ENCODE results near the gene LYRM4.

LYRM4 gene

DNA sequence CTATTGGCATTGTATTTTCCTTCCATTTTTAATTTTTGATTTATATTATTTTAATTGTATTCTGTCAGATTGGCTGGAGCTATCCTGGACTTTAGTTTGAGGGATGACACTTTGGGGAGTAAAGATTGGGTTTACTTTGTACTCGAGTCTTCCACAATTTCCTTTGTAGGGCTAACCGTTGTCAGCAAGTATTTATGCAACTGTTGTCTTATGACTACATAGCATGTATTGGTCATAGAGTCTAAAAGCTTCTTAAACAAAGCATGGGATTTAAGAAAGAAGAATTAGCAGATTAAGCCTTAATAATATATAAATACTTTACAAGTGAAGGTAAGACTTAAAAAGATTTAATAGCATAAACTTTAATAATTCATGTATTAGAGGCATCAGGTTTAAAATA is 20.2 kb upstream of the LYRM4 start:
- DNase-seq (ENCODE audit: low read depth), result no peak

DNA sequence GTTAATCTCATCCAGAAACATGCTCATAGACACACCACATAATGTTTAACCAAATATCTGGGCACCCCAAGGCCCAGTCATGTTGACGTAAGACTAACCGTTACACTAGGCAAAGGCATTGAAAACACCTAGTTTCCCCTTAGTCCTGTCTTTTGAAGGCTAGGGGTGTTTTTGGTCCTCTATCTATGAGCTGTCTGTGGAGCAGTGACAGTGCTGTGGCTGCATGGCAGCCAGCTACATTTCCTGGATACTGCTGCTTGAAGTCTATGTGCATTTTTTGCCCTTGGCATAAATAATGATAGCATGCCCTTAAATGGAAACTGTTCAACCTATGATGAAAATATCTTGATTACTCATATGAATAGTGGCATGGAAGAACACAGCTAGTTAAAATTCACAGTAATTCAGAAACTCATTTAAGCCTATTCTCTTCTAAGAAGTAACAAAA is 19.2 kb upstream of the LYRM4 start:
- DNase-seq (ENCODE audit: low read depth), result no peak

DNA sequence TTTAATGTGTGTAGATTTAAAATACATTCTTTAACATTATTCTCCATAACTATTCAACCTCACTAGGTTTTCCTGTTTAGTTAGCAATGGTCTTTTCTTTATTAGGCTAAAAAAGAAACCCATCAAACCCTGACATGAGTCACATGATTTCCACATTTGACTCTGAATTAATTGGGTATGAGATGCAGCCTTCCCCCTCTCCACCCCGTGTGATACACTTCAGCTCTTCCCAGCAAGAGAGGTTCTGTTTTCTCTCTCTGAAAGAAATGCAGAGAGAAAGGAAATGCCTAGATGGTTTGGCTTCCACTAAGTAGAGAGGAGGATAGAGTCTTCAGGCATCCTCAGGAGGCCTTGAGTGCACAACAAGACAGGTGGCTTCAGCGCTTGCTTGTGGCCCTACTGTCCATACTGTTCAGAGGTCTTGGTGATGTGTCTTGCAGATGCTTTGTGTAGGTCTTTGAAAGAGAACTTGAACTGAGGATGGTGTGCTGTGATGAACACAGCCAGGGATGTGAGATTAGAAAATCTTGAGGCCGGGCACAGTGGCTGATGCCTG is 17.9 kb upstream of the LYRM4 start:
- DNase-seq (ENCODE audit: low read depth), result no peak

DNA sequence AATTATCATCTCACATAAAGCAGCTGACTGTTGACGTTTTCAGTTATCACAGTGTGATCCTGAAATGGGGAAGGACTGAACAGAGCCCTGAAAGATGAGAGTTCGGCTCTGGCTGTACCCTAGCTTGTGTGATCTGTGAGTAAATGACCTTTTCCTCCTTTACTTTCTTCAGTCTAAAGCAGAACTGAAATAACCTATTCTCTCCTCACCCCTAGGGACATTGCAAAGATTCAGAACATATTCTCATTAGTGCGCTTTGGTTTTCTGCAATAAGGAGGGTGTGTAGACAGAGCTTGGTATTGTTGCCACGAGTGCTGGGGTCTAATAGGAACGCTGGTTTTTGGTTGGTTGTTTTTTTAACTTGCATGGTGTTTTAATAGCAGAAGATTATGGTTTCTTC is 17.3 kb upstream of the LYRM4 start:
- no peak for DNase-seq (ENCODE audit: low read depth)

DNA sequence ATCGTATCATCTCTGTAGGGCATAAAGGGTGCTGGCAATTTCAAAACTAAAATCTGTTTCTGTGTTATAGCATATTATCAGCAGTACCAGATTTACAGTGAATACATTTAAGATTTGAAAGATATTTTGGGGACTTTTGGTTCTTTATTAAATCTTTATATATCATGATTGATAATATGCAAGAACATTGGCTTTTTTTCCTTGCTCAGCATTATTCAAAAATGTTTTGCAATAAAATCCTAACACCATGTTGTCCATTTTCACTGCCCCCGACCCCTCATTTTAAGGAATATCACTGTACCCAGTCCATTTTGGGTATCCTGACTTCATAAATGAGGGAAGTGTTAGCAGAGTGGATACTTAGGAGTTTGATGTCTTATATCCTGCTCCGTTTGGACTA is 16.8 kb upstream of the LYRM4 start:
- DNase-seq (ENCODE audit: low read depth), result no peak

DNA sequence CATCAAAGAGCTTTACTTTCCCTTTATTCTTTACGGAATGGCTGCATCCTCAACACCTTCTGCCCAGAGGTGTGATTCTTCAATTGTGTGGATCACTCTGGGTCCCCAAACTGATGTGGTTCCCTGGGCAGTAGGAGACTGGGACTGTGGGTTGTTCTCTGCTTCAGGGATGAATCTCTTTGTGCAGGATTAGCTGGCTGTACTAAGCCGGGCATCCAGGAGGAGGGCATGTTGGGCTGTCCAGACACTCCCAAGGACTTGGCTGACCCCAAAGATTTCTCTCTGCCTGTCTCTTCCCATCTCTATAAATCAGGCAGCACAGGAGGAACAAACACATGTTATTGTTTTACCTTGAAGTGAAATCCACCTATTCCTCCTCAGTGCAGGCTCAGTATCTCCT is 15.8 kb upstream of the LYRM4 start:
- DNase-seq (ENCODE audit: low read depth), result no peak

DNA sequence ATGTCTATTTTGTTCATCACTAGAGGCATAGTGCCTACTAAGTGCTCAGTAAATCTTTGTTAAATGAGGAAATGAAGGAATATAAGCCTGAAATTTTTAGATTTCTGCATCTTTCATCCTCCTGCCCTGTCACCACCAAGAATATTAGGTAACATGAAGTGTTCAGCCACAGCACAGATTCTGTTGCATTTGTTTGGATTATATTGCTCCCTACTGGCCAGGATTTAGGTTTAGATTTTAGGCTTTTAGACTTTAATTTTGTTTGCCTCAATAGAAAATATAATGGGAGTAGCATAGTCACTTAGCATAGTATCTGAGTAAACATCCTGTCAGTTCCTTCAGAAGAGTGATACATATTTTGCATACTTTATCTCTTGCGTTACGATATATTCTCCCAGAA is 14.7 kb upstream of the LYRM4 start:
- DNase-seq (ENCODE audit: low read depth), result no peak

DNA sequence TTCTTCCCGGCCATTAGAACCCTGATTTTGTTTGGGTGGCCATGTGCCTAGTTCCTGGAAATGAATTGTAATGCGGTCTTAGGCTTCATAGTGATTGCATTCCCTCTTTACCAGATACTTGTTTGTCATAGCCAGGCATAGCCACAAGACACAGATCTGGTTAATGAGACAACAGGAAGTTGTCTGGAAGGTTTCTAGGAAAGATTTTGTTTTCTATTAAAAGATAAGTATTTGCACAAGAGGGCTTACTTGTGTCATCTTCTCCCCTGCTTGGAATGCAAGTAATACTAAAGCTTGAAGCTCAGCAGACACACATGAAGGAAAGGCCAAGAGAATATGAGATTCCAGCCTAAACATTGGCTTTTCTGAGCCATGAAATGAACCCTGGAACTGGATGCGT is 13.5 kb upstream of the LYRM4 start:
- no peak for DNase-seq (ENCODE audit: low read depth)

DNA sequence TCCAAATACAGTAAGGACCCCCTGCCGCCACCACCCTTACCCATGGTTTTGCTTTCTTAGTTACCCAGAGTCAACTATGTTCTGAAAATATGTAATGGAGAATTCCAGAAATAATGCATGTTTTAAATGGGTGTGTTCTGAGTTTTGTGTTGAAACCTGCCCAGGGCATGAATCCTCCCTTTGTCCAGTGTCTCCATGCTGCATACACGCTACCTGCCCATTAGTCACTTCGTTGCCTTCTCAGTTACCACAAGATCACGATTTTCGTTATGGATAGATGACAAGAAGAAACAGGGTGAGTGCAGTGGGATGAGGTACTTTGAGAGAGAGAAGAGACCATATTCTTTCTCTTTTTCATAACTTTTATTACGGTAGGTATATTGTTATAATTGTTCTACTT is 11.2 kb upstream of the LYRM4 start:
- no peak for DNase-seq (ENCODE audit: low read depth)

DNA sequence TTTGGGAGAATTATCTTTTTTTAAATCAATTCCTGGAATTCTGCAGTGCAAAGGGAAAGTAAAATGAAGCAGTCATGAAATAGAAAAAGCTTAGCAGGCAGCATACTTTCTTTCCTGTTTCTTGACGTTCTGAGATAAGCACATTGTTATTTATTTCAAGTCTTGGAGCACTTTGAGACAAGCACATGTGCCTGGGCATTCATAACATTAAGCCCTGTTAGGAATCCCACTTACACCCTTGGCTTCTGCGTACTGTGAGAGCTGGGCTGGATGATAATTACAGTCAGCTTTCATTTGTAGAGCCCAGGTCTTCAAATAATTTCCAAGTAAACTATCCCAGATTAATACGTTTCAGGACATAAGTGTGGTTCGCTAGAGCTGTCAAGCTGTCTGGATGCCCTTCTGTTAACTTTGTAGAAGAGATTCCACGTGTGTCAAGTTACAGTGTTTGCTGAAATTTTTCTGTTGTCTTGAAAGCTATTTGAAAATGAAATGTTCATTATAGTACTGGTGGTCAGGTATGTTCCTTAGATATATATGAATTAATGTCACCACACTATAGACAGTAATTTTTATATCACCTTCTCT is 9.4 kb upstream of the LYRM4 start:
- no peak for DNase-seq (ENCODE audit: low read depth)

DNA sequence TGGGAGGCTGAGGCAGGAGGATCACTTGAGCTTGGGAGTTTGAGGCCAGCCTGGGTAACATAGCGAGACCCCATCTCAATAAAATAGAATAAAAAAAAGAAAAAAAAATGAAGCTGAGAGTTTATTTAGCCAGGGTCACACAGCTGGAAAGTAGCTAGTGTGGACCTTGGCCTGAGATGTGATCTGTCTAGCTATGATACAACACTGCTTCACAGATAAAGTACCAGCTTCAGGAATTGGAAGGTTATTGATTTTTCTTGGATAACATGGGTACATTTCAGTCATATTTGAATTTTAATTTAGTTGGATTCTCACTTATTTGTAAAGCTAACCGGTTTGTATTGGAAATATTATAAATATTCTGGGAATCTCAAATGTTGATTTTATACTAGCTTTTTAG is 5.7 kb upstream of the LYRM4 start:
- DNase-seq (ENCODE audit: low read depth), result no peak

DNA sequence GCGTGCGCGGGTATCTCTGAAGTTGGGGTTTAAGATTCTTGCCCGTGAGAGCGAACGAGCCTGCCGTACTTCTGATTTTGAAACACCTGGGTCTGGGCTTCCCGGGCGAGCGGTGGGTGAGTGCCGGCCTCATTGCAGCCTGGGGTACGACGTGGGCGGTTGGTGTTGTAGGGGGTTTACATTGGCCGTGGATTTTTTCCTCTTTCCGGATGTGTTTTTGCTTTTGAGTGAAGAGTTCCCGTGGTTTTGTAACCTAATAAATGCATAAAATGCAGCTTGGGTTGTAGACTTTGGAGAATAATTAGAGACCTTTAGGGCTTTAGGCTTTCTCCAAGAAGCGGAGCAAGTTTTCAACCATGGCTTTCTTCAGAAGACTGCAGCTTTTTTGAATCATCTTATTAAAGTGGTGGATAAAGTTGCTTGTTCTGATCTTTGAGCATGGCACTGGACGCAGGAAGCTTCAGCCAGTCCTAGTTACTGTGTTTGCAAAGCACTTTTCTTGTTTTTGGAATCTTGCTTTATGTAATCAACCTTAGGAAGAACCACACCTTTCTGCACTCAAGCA is 877 bp upstream of the LYRM4 start:
- no peak for DNase-seq (ENCODE audit: low read depth)

DNA sequence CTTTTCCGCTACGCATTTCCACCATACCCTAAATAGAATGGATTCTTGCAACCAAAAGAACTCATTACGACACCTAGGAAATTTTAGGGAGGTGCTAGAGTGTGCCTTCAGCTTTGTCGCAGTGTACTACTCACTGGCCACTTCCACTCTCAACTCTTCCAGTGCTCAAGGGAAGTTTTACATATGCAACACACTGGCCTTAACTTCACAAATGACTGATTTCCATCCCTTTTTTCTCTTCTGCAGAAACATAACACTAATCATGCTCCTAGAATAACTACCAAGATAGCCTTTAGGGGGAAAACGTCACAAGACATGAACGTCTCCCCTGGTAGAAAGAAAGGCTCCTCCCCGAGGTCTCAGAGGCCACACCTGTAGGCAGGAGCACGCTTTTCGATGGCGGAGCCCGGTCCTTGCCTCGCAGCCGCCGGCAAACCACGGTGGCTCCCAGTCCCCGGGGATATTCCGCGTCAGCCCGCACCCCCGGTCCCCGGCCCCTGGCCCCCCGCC is 584 bp downstream of the LYRM4 start:
- DNase-seq (ENCODE audit: low read depth), result peak; percentile 60

DNA sequence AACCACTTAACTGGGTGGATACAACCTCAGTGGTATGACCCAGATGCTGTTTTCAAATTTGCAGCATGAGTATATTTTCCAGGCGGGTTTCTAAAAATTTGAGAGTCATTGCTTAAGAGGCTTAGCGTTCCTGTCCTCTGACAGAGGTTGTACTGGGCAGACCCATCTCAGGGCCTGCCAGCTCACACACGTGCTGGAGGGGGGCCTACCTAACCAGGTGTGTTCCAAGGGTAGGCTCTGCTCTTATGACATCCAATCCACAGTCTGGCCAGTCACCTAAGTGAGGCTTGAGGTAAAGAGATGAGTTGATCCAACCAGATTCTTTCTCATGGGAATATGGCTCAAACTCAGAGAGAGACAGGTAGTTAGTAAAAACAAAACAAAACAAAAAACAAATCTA is 1.3 kb downstream of the LYRM4 start:
- DNase-seq (ENCODE audit: low read depth), result no peak

DNA sequence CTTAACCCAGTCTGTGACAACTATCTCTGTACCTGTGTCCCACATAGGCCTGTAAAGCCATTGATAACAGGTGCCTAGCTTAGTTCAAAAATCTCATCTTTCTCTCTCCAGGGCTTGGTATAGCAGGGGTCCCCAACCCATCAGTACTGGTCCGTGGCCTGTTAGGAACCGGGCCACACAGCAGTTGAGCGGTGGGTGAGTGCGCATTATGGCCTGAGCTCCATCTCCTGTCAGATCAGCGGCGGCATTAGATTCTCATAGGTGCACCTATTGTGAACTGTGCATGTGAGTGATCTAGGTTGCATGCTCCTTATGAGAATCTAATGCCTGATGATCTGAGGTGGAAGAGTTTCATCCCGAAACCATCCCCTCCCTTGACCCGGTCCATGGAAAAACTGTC is 3.4 kb downstream of the LYRM4 start:
- DNase-seq (ENCODE audit: low read depth), result no peak

DNA sequence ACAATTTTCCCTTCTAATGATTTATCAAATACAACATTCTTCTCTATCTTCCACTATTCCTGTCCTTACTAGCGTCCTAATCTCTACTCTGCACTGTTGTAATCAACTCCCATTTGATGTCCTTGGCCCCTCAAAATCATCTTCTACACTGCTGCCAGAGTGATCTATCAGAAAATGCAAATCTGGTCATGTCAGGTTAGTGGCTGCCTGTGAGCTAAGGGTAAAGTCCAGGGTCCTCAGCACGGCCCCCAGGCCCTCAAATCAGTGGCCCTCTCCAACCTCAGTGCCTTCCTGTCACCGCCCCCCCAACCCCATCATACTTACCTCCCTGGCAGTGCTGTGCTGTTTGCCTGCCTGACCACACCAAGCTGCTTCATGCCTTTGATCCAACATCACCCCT is 3.8 kb downstream of the LYRM4 start:
- no peak for DNase-seq (ENCODE audit: low read depth)

DNA sequence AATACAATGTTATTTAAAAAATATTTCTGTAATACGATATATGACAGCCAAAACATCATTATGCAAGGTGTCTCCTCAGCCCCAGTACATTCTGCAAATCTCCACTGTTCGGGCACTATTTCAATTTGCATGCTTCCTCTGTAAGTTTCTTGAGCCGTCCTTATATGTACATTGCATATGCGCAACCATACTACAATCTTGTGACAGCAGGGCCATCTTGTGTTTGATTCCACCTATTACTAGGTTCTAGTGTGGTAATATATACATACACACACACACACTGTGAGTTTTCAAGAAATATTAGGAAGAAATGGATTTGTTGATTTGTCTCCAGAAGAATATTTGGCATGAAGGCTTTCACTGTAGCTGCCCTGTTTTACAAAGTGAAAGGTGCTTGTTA is 9.8 kb downstream of the LYRM4 start:
- DNase-seq (ENCODE audit: low read depth), result no peak

DNA sequence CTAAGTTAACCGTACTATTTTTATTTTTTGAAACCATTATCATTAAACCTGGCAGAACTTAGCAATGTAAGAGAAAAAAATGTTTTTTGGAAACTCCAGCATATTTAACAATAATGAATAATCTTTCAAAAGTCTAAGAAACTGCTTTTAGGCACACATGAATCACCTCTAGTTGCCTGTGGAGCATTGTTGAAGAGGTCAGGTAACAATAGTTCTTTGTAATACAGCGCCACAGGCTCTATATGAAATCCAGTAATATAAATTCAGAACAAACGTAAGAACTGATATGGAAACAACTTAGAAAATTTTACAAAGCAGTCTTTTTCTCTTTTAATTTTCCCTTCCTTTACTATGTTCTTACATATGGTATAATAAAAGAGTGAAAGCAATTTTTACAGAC is 10.3 kb downstream of the LYRM4 start:
- DNase-seq (ENCODE audit: low read depth), result no peak

DNA sequence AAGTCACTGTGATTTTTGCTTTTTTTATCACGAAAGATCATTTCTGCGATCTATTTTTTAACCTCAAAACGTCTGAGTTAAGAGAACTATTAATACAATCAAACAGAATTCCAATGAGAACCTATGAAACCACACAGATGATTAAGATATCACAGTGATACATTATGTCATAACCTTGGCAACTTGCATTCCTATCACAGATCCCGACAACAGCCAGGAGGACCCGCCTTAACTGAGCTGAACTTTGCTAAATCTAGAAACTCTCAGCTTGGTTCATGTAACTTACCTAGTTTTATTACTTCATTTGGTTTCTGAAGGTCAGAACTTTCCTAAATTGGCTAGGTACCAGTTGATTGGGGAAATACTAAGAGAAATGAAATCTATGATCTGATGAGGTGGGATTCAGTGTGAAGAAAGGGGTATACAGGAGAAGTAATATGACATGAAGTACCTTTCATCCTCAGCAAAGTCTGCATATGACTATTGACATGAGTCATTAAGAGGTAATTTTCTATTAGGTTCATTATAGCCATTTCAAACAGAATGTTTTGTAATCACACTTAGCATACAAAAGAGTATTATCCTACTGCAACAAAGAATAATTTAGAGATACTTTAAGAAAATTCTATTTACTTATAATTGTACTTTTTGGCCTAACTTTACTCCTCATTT is 11.2 kb downstream of the LYRM4 start:
- no peak for DNase-seq (ENCODE audit: low read depth)

DNA sequence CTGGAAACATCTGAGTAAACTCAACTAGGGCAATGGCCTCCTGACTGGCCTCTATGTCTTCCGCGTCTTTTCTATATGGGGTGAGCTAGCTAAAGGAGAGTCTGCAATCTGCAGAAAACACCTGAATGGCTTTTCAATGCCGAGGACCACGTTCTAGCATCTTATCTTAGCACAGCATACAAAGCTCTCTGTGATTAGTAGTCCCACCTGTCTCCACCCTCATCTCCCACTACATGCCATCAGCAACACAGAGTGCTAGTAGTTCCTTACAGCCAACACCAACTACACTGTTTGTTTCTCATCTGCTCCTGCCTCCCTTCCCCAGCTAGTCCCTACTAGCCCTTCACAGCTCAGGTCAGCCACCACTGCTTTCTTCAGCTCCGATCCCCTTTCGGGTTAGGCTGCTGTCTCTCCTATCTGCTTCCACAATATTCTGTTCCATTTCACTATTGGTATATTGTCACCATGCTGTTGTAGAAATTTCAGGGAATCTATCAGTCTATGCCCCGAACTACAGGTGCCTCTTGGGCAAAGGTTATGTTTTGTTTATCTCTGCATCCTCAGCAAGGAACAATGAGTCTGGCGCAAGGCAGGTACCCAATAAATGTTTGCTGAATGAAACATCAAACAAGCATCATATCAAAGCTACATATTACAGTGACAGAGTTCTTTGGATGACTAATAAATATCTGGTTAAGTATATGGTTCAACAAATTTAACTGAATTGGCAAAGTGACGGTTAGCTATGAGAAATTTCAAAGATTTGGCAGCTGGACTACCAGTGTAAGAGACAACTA is 12.2 kb downstream of the LYRM4 start:
- DNase-seq (ENCODE audit: low read depth), result no peak

DNA sequence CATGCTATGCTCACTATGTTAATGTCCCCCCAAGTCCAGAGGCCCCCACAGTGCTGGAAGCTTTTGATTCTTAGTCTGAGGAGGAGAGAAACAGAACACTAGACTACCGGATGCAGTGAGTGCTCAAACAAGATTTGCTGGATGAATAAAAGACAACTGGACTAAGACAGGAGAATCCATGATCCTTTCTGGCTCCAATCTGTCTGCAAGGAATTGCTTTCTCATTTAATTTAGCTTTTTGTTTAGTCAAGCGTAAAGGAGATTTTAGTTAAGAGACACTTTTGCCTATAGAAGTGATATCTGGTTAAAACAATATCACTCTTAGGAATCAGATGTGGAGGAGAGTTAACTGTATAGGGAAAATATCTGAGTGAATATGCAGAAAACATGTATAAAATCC is 13.5 kb downstream of the LYRM4 start:
- no peak for DNase-seq (ENCODE audit: low read depth)

All from activated T-cell treated with anti-CD3 and anti-CD28 coated beads for 1 hour (primary cell).